Measurements from ENCODE around the gene GANAB.
"Not testable (repeated sequence)": the region's sequence is repeated elsewhere in the genome, so short reads cannot be mapped to it uniquely, and the experiment has no call there.

Gene GANAB

GRCh38 chr11:62645946-62646824, at the start of gene GANAB:
Gene GANAB, minus strand, starts transcription at chr11:62646613. Its CDS starts 14 bp downstream, at chr11:62646599.
- DNase-seq: peak; percentile 99

GRCh38 chr11:62694455-62695167, 48.2 kb upstream of the GANAB start:
- peak; percentile 67 for DNase-seq

GRCh38 chr11:62693624-62694023, 47.2 kb upstream of the GANAB start:
- not testable (repeated sequence) for DNase-seq

- no peak for DNase-seq
Measured at GRCh38 chr11:62689421-62690183, 43.2 kb upstream of the GANAB start, which contains the start of gene LRRN4CL. Gene LRRN4CL, minus strand, starts transcription at chr11:62689530. Its CDS starts 1,022 bp downstream, at chr11:62688508.

- no peak for DNase-seq
Measured at GRCh38 chr11:62688491-62688890, 42.1 kb upstream of the GANAB start.

GRCh38 chr11:62687508-62688396, 41.3 kb upstream of the GANAB start:
- DNase-seq: no peak

- no peak for DNase-seq
Measured at GRCh38 chr11:62682518-62682917, 36.1 kb upstream of the GANAB start.

GRCh38 chr11:62680825-62681240, 34.4 kb upstream of the GANAB start:
- peak; percentile 56 for DNase-seq

- peak; percentile 89 for DNase-seq
Measured at GRCh38 chr11:62678770-62679696, 32.6 kb upstream of the GANAB start, which contains the start of gene UBXN1. Gene UBXN1, minus strand, starts transcription at chr11:62679073. Its CDS starts 150 bp downstream, at chr11:62678923.

GRCh38 chr11:62678433-62678769, 32.0 kb upstream of the GANAB start:
- DNase-seq: no peak

- no peak for DNase-seq
Measured at GRCh38 chr11:62677714-62678113, 31.3 kb upstream of the GANAB start.

GRCh38 chr11:62677156-62677555, 30.7 kb upstream of the GANAB start:
- no peak for DNase-seq

- no peak for DNase-seq
Measured at GRCh38 chr11:62676698-62677097, 30.3 kb upstream of the GANAB start.

GRCh38 chr11:62675415-62675814, 29.0 kb upstream of the GANAB start:
- DNase-seq: not testable (repeated sequence)

- no peak for DNase-seq
Measured at GRCh38 chr11:62673196-62673525, 26.7 kb upstream of the GANAB start.

- peak; percentile 83 for DNase-seq
Measured at GRCh38 chr11:62671608-62672389, 25.4 kb upstream of the GANAB start, which contains the start of the genes LBHD1 and UQCC3. Gene LBHD1, minus strand, starts transcription at chr11:62672267. Its CDS starts 2,236 bp downstream, at chr11:62670031. Gene UQCC3, plus strand, starts transcription at chr11:62671673. Its CDS starts 73 bp downstream, at chr11:62671746.

GRCh38 chr11:62671236-62671607, 24.8 kb upstream of the GANAB start:
- DNase-seq: no peak

- no peak for DNase-seq
Measured at GRCh38 chr11:62669420-62670161, 23.2 kb upstream of the GANAB start.

- no peak for DNase-seq
Measured at GRCh38 chr11:62667460-62667859, 21.0 kb upstream of the GANAB start.
